Coronary artery (tissue), 2 donors: Measurements from ENCODE around the gene OMG.
"Not testable (repeated sequence)": the region's sequence is repeated elsewhere in the genome, so short reads cannot be mapped to it uniquely, and the experiment has no call there.

Experiments
- DNase-seq: peaks from one replicate; pipeline ENCODE4 v3.0.0-alpha.2; 2017; ENCODE audit warnings: low spot score
- H3K27ac ChIP-seq, 2 donors: fragments of 200-600 bp; sonication (generic); one replicate each; pipeline ENCODE4 v1.5.1; 2016 to 2019
- H3K4me3 ChIP-seq: fragments of 200-600 bp; sonication (generic); 2 replicates; pipeline ENCODE4 v1.5.1; 2016; ENCODE audit warnings: mild to moderate bottlenecking, moderate library complexity
- TF ChIP-seq, protein P1 (sequence below): fragments of 200-600 bp; sonication (generic); IDR thresholded peaks from one replicate; pipeline ENCODE4 v1.5.1; 2019; ENCODE audit warnings: antibody characterized with exemption

Gene OMG

DNA sequence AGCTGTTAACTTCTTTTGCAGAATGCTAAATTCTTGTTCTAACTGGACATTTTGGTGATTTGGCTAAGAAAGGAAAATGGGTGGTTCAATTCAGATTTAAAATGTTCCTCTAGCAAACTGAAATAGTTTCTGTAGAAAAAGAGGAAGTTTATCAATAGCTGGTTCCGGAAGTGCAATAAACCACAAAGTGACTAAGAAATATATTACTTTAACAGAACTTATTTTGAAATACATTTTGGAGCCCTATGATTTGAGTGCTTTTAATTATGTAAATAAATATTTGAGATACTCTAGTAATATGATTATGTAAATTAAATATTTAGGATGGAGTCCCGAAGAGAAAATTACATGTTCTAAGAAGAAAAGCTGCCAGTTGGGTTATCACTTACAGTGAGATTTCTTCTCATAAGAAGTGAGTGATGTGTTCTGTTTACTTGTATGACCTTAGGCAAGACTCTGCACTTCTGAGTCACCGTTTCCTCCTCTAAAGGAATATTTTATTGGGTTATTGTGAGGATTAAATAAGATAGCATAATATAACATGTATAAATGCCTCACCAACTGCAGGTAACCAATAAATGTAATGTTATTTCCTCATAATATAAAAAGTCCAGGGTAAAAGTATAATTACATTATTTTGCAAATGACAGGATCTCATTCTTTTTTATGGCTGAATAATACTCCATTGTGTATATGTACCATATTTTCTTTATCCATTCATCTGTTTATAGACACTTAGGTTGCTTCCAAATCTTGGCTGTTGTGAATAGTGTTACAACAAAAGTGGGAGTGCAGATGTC lies 17.1 kb upstream of the OMG start, which contains the start of gene EVI2B:
Gene EVI2B, minus strand, starts transcription at position 73 of the 800 bp plus-strand sequence. CDS start 8,445 bp downstream, outside the sequence.
- DNase-seq, result no peak
- TF ChIP-seq, protein P1, sequence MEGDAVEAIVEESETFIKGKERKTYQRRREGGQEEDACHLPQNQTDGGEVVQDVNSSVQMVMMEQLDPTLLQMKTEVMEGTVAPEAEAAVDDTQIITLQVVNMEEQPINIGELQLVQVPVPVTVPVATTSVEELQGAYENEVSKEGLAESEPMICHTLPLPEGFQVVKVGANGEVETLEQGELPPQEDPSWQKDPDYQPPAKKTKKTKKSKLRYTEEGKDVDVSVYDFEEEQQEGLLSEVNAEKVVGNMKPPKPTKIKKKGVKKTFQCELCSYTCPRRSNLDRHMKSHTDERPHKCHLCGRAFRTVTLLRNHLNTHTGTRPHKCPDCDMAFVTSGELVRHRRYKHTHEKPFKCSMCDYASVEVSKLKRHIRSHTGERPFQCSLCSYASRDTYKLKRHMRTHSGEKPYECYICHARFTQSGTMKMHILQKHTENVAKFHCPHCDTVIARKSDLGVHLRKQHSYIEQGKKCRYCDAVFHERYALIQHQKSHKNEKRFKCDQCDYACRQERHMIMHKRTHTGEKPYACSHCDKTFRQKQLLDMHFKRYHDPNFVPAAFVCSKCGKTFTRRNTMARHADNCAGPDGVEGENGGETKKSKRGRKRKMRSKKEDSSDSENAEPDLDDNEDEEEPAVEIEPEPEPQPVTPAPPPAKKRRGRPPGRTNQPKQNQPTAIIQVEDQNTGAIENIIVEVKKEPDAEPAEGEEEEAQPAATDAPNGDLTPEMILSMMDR, result no peak
- peak within 1 kb of the TSS; percentile 40 for H3K4me3 ChIP-seq
- H3K27ac ChIP-seq, result peak within 1 kb of the TSS in 1 of 2 donors; percentile 43

DNA sequence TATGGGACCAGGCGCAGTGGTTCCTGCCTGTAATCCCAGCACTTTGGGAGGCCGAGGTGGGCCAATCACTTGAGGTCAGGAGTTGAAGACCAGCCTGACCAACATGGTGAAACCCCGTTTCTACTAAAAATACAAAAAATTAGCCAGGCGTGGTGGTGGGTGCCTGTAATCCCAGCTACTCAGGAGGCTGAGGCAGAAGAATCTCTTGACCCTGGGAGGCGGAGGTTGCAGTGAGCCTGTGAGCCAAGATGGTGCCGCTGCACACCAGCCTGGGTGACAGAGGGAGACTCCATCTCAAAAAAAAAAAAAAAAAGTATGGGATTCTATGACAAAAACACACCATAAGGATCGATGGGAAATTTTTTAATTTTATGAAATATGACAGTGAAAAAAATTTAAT lies 15.2 kb upstream of the OMG start:
- H3K27ac ChIP-seq, result peak overlapping the region in 1 of 2 donors; percentile 46
- H3K4me3 ChIP-seq, result peak overlapping the region; percentile 2
- DNase-seq, result not testable (repeated sequence)

DNA sequence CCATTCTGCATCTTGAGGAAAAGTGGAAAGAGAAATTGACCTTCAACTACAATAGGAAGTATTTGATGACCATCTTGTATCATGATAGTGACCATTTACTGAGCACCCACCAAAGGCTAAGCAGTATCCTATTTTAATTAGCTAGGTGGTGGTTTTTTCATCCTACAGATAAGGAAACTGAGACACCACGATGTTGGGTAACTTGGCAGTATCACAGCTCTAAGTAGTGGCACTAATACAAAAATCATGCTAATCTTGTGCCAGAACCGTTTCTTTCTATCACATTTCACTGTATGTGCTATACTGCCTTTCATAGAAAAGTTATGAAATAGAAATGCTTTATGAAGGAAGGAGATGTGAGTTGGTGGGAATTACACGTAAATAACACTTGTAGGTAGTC lies 14.5 kb upstream of the OMG start:
- no peak for DNase-seq
- TF ChIP-seq, protein P1, result no peak
- Histone ChIP-seq H3K27ac (peak overlapping the region in 1 of 2 donors; percentile 46), H3K4me3 (peak overlapping the region; percentile 2)

DNA sequence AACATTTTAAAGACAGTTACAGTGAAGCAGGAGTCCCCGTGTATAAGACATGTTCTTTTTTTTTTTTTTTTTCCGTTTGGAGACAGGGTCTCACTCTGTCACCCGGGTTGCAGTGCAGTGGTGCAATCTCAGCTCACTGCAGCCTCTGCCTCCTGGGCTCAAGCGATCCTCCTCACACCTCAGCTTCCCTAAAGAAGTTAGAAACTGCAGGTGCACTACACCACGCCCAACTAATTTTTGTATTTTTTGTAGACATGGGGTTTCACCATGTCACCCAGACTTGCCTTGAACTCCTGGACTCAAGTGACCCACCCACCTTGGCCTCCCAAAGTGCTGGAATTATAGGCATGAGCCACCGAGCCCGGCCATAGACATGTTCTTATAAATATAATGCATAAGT lies 13.8 kb upstream of the OMG start:
- TF ChIP-seq, protein P1, result no peak
- peak overlapping the region; percentile 35 for H3K4me3 ChIP-seq
- DNase-seq, result no peak
- H3K27ac ChIP-seq, result peak overlapping the region in 1 of 2 donors; percentile 28

DNA sequence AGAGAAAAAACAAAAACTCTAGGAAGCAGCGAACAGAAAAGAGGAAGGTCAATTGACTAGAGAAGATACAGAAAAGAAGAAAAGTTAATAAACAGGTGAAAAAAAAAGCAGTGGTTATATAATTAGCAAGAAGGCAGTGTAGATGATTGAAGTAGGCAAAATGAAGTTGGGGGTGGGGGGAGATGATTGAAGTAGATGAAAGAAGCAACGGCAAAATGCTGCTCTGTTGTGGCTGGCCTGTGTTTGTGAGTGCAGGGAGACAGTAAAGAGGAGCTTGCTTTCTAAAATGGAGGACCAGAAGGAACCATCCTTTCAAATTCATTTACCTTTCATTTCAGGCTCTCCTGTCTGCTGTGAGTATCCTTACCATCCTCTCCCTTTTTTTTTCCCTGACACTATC lies 13.2 kb upstream of the OMG start:
- no peak overlapping the region for H3K27ac ChIP-seq
- DNase-seq, result no peak
- H3K4me3 ChIP-seq, result no peak overlapping the region
- TF ChIP-seq, protein P1, result no peak

DNA sequence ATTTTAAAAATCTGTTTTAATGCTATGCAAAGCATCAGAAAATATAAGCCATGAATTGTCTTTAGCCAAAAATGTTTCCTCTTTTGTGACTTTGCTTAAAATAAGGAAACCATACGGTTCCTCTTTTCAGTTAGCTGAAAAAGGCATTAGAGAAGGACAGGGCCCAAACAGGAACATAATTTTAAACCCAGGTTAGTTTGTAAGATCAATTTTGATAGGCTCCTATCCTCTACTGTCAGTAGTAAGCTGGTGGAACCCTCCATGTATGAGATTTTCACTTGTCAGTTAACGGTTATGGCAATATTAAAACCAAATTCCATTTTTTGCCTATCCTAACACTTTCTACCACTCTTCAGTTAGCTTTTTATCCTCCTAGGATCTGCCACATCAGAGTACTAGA lies 12.5 kb upstream of the OMG start:
- TF ChIP-seq, protein P1, result no peak
- DNase-seq, result no peak
- Histone ChIP-seq H3K27ac (peak overlapping the region in 1 of 2 donors; percentile 13), H3K4me3 (no peak overlapping the region)

DNA sequence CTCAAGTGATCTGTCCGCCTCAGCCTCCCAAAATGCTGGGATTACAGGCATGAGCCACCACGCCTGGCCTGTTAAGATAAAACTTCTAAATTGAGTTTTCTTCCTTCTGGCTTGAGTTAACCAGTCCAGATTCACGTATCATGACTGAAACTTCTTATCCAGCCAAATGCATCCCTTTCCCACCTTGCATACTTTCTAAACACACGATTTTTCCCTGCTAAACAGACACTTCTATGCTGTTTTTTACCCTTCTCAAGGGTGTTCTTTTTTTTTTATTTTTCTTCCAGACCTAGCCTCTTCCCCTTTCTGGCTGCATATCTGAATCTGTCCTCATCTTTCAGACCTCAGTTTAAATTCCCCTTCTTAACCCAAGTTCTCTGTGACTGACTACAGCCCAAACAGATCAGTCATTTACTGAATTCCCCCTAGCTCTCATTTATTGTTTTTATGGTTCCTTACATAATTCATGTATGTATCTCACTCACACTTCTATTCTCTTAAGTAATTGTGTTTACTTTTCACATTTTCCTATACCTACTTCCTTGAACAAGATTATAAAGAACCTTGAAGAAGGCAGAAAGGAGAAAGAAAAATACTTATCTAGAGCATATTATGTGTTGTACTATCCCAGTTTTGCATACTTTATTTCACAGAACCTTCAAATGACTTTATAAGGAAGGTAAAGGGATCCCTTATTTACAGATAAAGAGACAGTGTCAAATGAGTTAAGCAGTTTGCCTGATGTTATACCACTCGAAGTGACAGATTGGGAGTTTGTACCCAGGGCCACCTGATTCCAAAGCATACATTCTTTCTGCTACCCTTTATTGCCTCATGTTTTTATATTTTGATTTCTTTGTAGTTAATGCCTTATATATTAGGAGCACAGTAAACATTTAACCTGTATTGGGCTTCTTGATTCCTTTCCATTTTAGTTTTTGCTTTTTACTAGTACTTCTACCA lies 11.6 kb upstream of the OMG start:
- TF ChIP-seq, protein P1, result no peak
- H3K4me3 ChIP-seq, result no peak overlapping the region
- no peak for DNase-seq
- peak overlapping the region in 1 of 2 donors; percentile 30 for H3K27ac ChIP-seq
